Limb (tissue), 2 donors: ENCODE data around the gene CRLF1.

Source experiments
- DNase-seq, 2 donors: peaks; one replicate each; pipeline ENCODE4 v3.0.0-alpha.2; 2016; ENCODE audit errors: extremely low spot score in 2 of 2

CRLF1 gene, protein sequence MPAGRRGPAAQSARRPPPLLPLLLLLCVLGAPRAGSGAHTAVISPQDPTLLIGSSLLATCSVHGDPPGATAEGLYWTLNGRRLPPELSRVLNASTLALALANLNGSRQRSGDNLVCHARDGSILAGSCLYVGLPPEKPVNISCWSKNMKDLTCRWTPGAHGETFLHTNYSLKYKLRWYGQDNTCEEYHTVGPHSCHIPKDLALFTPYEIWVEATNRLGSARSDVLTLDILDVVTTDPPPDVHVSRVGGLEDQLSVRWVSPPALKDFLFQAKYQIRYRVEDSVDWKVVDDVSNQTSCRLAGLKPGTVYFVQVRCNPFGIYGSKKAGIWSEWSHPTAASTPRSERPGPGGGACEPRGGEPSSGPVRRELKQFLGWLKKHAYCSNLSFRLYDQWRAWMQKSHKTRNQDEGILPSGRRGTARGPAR

GRCh38 chr19:18606281-18607225 lies at the start of gene CRLF1:
CRLF1 (minus strand) TSS chr19:18606799; CDS start chr19:18606656, 143 bp downstream.
- no peak for DNase-seq

DNA sequence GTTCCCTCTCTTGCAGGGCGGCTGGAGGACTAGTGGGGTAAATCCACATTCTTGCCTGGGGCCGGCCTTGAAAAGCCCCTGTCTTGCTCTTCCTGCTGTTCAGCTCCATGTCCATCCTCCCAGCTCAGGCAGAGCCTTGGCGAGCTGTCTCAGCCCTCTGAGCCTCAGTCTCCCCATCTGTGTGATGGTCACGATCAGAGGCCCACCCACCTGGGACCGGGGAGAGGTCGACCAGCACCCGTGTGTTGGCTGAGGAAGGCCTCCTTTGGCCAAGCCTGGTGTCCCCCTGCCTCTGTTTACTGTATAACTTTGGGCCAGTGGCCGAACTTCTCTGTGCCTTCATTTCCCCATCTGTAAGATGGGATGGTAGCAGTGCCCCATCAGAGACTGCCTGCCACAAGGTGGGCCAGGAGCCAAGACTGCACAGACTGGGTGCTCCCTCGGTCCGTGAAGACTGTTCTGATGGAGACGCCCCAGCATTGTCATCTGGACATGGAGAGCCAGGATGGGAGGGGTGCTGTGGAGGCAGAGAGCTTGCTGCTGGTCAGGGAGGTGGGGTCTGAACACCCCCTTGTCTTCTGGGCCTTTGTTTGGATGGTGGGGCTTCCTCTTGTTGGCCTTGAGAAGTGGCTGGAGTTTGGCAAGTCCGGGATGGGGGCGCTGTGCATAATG lies 48.7 kb upstream of the CRLF1 start:
- no peak for DNase-seq

GRCh38 chr19:18654469-18654868 lies 47.9 kb upstream of the CRLF1 start:
- no peak for DNase-seq

DNA sequence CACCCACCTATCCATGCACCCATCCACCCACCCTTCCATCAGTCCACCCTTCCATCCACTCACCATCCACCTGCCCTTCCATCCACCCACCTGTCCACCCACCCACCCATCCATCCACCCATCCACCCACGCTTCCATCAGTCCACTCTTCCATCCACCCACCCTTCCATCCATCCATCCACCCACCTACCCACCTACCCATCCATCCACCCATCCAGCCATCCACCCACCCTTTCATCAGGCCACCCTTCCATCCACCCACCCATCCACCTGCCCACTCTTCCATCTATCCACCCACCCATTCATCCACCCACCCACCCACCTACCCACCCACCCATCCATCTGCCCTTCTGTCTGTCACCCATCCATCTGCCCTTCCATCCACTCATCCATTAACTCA lies 47.3 kb upstream of the CRLF1 start:
- no peak for DNase-seq

GRCh38 chr19:18651733-18652132 lies 45.1 kb upstream of the CRLF1 start:
- DNase-seq = peak in 1 of 2 donors; percentile 17

GRCh38 chr19:18651300-18651699 lies 44.7 kb upstream of the CRLF1 start:
- no peak for DNase-seq

DNA sequence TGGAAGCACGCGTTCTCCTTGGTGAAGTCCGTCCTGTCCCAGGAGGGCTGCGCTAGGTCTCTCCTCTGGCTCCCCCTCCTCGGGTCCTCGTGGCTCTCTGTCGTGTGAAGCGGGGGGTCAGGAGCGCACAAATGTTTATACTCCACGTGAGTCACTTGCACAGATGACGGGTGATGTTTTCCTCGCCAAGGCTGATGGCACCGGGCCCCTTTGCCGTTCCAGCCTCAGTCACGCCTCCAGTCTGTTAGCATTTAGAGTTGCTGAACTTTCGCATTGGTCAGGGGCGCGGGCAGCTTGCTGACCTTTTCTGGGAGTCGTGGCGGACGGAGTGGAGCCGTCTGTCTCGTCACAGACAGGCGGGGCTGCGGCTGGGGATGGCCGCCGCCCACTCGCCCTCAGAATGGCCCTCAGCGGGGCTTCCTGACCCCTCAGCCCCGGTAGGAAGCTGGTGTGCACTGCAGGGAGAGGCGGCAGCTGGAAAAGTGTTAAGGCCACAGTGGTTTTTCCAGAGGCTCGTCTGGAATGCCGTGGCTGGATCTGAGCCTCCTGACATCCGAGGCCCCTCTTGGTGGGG lies 44.0 kb upstream of the CRLF1 start:
- peak in 1 of 2 donors; percentile 50 for DNase-seq

- no peak for DNase-seq
Observed at GRCh38 chr19:18650021-18650390, 43.4 kb upstream of the CRLF1 start.

DNA sequence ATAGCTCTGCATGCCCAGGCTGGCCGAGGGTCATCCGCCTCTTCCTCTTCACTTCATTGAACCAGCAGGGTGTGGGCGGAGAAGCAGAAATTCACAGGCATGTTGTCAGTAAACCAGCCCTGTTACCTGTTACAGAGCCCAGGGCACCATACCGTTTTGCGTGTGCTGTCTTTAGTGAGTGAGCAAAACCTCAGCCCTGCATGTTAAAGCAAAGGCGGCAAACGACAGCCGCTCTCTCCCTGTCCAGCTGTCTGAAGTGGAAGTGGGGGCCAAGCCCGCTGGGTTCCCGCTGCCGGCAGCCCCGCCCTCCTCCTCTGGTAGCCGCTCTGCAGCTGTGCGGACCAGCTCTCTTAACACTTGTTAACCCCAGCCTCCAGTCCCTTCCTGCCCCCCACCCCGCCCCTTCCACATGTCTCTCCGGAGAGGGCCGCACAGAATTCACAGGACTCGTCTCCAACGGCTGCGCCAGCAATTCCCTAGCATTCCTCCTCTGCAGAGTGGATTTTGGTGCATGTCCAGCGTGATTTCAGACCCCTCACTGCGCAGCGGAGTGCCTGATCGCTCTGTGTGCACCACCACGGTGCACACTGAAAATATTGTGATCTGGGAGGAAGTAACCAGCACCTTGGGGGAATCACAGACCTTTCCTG lies 42.9 kb upstream of the CRLF1 start:
- peak; percentile 74 to 83 for DNase-seq

DNA sequence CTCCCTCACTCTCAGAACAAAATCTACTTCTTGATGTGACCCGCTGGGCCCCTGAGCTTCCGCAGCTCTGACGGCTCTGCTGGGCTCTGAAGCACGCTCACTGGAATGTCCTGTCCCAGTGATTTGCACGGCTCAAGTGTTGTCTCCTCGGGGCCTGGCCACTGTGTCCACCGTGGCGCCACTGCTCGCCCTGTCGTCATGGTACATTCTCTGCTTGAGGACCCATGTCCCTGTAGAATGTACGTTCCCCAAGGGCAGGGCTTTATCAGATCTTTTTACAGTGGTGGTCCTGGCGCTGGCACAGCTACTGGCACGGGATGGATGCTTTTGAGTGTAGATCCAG lies 42.3 kb upstream of the CRLF1 start:
- DNase-seq = peak in 1 of 2 donors; percentile 37

DNA sequence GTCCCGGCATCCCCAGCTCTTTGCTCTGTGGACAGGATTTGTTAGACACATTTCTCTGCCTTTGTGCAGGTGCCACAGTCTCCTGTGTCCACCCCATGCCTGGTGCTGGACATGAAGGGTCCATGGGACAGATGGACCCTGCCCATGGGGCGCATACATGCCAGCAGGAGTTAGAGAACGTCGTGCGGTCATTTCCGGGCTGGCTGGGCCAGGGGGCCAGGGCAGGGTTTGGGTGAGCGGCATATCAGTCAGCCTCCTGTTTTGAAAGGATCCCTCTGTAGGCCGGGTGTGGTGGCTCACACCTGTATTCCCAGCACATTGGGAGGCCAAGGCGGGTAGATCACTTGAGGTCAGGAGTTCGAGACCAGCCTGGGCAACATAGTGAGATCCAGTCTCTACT lies 41.2 kb upstream of the CRLF1 start:
- peak in 1 of 2 donors; percentile 19 for DNase-seq

DNA sequence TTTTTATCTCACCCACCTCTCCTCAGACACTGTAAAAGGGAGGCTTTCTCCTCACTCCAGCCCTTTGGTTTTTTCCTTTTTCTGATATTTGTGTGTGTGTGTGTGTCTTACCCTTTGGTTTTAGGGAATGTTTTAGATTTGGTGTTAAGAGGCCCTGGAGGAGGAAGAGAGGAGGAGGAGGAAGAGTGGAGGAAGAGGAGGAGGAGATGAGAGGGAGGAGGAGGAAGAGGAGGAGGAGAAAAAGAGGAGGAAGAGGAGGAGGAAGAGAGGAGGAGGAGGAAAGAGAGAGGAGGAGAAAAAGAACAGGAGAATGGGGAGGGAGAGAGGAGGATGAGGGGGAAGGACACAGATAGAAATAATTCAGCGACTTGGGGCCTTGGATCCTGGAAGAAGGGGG lies 40.8 kb upstream of the CRLF1 start:
- no peak for DNase-seq

GRCh38 chr19:18646535-18647370 lies 40.2 kb upstream of the CRLF1 start:
- DNase-seq = peak in 1 of 2 donors; percentile 59

DNA sequence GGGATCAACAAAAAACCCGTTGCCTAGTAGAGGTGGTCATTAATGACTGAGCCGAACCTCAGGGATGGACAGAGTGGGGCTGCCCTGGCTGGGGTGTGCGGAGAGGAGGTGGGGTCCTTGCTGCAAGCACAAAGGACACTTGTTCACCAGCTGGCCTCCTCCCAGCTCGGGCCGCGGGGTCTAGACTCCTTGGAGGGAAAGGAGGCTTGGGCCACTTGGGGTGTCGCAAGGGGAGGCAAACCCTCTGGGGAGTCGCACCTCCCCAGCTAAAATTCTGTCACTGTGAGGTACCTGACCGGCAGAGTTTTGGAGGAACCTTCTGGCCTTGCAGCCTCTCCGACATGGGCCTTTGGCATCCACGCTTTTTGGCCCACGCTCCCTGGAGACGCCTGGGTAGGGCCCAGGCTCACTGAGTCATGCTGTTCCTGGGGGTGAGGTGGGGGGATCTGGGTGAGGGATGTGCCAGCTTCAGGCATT lies 38.5 kb upstream of the CRLF1 start:
- peak in 1 of 2 donors; percentile 40 for DNase-seq

GRCh38 chr19:18644196-18645034 lies 37.8 kb upstream of the CRLF1 start:
- peak in 1 of 2 donors; percentile 30 for DNase-seq

GRCh38 chr19:18639706-18640243 lies 33.2 kb upstream of the CRLF1 start:
- DNase-seq = no peak

DNA sequence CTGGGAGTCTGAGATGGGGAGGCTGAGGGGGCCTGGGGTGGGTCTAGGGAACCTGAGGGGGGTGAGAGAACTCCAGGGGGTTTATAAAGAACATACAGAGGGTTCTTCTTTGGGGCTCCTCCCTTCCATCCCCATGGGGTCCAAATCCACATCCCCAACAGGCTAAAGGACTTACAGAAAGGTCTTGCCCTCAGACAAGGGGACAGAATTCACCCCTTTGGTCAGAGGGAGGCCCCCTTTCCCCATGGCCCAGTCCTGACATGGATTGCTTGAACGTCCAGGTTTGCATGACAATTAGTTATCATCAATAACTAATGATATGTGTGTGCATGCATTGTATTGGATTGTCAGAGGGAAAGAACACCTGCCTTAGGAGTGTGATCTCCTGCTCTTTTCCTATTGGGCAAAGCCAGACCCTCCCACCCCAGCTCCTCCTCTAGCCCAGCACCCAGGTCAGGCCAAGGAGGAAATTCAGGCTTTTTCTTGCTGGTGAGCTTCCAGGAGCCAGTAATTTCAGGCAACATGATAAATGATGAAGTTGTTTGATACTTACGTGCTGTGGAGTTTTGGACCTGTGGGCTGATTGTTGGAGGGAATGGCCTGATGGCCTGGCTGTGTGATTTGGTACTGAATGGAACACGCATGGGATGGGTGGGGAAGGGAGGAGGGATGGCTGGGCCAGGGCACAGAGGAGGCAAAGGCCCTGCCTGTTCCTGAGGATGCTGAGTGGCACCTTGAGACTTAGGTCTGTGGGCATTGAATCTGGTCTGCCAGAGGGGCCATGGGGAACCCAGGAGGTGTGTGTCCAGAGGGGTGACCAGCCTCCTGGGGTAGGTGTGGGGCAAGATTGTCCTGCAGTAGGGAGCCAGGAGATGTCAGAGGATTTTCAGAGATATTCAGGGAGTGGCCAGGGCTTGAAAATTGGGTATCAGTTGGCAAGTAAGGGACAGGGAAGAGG lies 31.4 kb upstream of the CRLF1 start:
- no peak for DNase-seq
